NT2/D1 (cell line): ENCODE data around the gene RAE1.

ENCODE experiments used
- YY1 ChIP-seq: IDR thresholded peaks from 2 replicates; pipeline ENCODE4 v1.6.1; 2011; ENCODE audit not compliant: insufficient read length, insufficient read depth
- ZNF274 ChIP-seq: IDR thresholded peaks from 2 replicates; pipeline ENCODE4 v1.6.1; 2011; ENCODE audit warnings: mild to moderate bottlenecking, low read depth, low read length

GRCh38 chr20:57403216-57403615 is 52.2 kb downstream of the RAE1 start:
- TF ChIP-seq YY1 (no peak), ZNF274 (no peak)
